ENCODE measurements around the gene AFG1L. TPM values are rescaled to one million over a fixed set of nuclear protein-coding genes. Genes with fewer than 3 reads are reported as not detected.
"Not testable (repeated sequence)": the region's sequence is repeated elsewhere in the genome, so short reads cannot be mapped to it uniquely, and the experiment has no call there.

AFG1L gene
- total RNA-seq = 3.4 and 3.7 TPM in 2 replicates

DNA sequence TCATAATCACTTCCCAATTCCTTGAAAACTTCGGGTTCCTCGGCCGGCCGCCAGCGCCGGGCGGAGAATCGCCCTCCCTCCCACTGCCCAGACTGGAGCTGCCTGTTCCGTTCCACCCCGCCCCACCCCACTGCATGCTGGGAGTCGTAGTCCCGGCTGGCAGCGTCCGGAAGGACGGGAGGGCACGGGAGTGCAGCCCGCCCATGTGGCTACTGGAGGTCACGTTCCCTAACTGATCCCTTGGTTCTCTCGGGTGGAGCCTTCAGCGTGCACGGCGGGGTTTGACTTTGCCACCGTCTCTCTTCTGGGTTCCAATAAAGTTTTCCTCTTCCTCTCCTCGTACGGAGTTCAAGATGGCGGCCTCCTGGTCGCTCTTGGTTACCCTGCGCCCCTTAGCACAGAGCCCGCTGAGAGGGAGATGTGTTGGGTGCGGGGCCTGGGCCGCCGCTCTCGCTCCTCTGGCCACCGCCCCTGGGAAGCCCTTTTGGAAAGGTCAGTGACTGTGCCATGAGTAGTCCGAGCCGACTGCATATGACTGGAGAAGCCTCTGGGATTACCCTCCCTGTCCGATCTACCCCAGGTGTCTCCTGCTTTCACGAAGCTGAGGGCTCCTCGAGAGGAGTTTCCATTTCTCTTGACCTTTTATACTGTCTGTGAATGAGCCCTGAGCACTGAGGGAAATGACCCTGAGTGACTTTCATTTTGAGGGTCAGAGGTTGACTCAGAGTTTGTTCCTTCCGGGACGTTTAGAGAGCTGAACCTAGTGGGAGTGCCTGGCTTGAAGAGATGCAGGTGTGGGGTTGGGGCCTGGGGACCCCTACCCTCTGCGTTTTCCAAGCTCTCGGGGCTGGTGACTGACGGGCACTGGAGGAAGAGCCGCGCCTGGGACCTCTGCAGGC lies at the start of gene AFG1L:
Gene AFG1L (plus strand): TSS at position 328 of the 899 bp plus-strand sequence. CDS start 26 bp downstream, at position 354.
- DNase-seq = peak; percentile 90

DNA sequence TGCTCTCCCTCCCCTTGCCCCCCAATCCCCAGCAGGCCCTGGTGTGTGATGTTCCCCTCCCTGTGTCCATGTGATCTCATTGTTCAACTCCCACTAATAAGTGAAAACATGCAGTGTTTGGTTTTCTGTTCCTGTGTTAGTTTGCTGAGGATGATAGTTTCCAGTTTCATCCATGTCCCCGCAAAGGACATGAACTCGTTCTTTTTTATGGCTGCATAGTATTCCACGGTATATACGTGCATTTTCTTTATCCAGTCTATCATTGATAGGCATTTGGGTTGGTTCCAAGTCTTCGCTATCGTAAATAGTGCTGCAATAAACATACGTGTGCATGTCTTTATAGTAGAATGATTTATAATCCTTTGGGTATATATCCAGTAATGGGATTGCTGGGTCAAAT lies 49.8 kb upstream of the AFG1L start:
- DNase-seq = not testable (repeated sequence)

DNA sequence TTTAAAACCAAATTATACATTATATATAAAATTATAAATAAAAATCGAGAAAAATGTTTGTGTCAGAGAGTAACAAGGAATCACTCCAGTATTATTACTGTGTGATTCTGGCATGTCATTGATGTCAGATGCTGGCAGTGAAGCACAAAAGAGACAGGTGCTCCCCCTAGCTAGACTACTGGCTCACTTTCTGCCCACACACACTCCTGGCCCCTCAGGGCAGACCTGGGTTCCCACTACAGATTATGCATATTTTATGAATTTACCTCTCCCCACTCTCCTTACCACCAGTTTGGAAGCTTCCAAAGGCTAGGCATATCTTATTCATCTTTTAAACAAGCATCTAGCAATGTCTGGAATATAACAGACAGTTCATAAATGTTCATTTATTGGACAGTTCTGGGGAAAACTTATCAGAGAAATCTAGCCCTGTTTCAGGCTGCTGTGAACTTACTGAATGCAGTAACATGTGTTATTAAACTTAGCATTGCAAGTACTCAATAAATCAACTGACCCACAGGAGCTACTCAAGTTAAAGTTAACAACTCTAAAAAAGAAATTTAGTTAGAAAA lies 46.8 kb upstream of the AFG1L start:
- DNase-seq = no peak

- DNase-seq = peak; percentile 43
These were observed 44.5 kb upstream of the AFG1L start for GRCh38 chr6:108250240-108250866.

GRCh38 chr6:108251252-108251651 lies 43.6 kb upstream of the AFG1L start:
- peak; percentile 17 for DNase-seq

DNA sequence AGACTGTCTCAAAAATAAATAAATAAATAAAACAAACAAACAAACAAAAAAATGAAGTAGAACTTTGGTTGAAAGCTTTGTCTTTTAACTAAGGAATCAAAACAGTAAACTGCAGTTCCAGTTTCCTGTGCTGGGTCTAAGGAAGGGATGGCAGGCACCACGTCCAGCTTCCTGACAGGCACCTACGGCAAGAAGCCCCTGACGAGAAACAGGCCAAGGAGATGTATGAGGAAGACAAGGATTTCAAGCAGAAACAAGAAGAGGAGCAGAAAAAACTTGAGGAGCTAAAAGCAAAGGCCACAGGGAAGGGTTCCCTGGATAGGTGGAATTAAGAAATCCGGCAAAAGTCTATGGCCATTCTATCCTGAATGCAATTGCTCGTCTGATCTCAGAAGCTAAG lies 42.8 kb upstream of the AFG1L start:
- no peak for DNase-seq

DNA sequence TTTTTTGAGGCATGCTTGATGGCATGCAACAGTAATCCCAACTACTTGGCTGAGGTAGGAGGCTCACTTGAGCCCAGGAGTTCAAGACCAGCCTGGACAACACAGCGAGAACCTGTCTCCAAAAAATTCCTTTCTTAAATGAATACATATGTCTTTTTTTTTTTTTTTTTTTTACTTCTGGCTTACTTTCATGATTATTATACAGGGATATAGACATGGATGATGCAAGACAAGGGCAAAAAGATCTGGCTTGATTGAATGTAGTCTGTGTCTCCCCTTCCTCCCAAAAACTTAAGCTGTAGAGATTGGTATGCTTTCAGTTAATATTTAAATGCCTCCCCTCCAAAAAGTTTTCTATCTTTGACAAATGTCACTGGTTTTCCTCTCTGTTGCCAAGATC lies 41.6 kb upstream of the AFG1L start:
- DNase-seq = no peak

- peak; percentile 42 for DNase-seq
These were observed 40.1 kb upstream of the AFG1L start for GRCh38 chr6:108254433-108255410.

DNA sequence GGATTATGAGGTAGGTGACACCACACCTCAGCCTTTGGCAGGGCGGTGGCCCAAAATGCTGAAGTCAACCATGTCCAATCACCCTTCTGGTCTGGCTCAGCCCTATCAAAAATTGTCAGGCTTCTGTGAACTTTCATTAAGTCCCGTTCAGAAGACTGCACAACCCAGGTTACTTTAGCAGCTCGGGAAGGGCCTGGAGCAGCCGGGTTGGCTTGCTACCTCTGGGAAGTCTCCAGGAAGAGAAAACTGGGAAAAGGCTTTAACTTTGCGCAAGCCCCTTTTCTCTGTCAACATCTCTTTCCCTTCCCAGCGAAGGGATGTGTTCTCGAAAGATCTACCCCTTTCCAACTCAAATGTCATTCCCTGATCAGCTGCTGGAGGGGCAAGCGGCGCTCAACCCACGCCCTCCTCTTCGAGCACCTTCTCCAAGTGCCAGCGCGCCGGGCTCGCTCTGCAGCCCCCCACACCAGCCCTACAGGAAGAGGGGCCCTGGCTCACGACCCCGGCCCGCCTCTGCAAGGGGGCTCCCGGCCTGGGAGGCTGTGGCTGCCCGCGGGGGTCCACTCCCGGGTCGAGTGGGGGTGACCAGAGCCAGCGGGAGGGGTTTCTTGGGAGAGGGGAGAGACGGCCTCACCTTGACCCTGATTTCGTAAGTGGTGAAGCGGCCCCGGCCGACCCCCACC lies 34.6 kb upstream of the AFG1L start:
- DNase-seq = peak; percentile 54

DNA sequence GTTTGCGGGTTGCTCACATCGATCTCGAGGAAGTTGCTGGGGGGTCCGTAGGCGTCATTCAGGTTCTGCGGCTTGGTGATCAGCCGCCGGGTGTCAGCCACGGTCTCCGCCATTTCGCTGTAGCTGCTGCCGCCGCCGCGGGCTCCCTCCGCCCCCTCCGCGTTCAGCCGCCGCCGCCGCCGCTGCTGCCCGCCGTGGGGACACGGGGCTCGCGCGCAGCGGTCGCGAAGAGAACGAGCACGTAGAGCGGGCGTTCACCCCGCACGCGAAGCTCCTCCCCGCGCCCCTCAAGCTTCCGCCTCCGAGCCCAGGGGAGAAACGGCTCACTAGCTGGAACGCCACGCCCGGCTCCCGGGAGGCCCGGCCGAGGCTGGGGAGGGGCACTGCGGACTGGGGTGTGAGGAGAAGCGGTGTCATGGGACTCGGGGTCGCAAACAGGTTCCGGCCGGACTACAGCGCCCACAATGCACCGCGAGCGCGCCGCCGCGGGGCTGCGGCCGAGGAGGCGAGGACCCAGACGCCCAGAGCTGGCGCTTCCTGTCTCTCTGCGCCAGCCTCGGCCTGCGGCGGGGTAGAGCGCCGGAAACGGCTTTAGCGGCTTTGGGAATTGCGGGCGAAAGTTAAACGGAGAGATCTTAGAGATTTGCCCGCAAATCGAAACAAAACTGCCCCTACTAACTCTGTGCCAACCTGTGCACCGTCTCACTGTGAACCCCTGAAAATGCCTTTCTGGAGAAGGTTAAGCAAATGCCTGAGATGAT lies 33.9 kb upstream of the AFG1L start, which contains the start of gene SNX3:
Gene SNX3 (minus strand): TSS at position 232 of the 761 bp plus-strand sequence. CDS start 119 bp downstream, at position 113.
- peak; percentile 96 for DNase-seq

- DNase-seq = no peak
These were observed 31.5 kb upstream of the AFG1L start for GRCh38 chr6:108263371-108263770.

DNA sequence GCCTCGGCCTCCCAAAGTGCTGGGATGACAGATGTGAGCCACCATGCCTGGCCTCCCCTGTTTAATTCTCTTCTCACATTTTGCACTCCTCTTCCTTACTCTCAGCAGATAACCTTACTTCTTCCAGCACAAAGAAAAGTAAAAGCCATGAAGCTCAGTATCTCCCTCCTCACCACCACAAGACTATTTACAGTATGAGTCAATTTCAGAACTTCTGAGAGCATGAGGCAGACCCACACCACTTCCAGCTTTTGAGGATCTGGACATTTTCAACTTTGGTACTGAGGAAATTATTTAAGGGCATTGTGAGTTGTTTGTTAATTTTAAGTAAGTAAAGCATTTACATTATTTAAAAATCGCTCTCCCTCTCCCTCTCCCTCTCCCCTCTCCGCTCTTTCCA lies 26.0 kb upstream of the AFG1L start:
- DNase-seq = no peak

GRCh38 chr6:108269955-108270354 lies 24.9 kb upstream of the AFG1L start:
- DNase-seq = not testable (repeated sequence)

DNA sequence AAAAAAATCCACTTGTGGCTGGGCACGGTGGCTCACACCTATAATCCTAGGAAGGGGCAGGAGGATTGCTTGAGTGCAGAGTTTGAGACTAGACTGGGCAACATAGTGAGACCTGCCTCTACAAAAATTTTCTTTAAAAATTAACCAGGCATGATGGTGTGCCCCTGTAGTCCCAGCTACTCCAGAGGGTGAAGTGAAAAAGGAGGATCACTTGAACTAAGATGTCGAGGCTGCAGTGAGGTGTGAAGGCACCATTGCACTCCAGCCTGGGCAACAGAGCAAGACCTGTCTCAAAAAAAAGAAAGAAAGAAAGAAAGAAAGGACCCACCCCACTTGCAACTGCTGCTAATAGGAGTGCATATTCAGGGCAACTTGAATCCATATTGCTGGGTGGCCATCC lies 20.3 kb upstream of the AFG1L start:
- no peak for DNase-seq

GRCh38 chr6:108275976-108276375 lies 18.9 kb upstream of the AFG1L start:
- DNase-seq = no peak

DNA sequence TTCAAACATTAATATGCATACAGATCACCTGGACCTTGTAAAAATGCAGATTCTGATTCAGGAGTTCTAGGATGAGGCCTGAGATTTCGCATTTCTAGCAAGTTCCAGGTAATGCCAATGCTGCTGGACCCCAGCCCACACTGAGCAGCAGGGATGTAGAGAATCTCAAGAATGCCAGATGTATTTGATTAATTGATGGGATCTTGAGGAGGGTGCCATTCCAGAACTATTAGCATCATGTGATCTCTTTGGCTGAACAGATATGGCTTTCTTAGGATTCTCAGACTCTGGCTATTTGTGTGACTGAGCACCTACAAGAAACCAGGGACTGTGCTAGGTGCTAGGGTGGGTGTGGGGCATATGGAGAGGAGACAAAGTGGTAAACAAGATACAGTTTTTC lies 17.6 kb upstream of the AFG1L start:
- no peak for DNase-seq

GRCh38 chr6:108277831-108278230 lies 17.0 kb upstream of the AFG1L start:
- DNase-seq = no peak

DNA sequence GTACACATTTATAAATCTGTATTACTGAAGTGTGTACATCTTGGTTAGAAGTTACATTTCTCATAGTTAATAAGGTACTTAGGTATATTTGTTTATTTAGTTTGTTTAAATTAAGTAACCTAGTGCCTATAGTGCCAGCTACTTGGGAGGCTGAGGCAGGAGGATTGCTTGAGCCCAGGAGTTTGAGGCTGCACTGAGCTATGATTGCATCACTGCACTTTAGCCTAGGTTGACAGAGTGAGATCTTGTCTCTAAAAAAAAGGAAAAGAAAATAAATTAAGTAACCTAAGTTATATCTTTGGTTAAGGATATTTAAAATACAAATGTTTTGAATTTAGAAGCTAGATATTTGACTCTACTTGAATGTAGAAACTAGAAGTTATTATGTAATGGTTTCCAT lies 9.5 kb upstream of the AFG1L start:
- no peak for DNase-seq

DNA sequence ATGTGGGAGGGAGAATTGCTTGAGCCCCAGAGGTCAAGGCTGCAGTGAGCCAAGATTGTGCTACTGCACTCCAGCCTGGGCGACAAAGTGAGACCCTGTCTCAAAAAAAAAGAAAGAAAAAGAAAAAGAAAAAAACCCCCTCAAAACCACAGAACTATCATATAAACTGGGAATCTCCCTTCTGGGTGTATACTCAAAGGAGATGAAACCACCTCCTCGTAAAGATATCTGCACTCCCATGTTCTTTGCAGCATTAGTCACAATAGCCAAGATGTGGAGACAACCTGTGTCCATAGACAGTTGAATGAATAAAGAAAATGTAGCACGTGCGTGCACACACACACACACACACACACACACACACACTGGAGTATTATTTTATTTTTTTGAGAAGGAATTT lies 8.5 kb upstream of the AFG1L start:
- DNase-seq = no peak

DNA sequence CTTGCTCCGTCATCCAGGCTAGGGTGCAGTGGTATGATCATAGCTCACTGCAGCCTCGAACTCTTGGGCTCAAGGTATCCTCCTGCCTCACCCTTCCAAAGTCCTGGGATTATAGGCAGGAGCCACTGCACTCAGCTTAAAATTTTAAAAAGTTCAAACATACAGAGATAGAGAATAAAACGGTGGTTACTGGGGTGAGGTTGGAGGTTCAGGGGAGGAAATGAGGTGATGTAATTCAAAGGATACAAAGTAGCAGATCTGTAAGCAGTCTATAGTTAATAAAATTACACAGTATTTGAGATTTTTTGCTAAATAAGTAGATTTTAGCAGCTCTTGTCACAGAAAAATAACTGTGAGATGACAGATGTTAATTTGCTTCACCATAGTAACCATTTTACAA lies 7.5 kb upstream of the AFG1L start:
- no peak for DNase-seq

DNA sequence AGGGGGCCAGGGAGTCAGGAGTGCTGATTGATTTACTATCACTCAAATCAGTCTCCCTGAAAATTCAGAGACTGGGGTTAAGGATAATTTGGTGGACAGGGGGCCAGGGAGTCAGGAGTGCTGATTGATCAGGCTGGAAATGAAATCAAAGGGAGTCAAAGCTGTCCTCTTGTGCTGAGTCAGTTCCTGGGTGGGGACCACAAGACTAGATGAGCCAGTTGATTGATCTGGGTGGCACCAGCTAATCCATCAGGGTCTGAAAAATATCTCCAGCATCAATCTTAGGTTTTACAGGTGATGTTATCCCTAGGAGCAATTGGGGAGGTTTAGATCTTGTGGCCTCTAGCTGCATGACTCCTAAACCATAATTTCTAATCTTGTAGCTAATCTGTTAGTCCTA lies 6.1 kb upstream of the AFG1L start:
- DNase-seq = no peak
